HT1080 (cell line): ENCODE results near the gene KRT4. TPM values are rescaled to one million over a fixed set of nuclear protein-coding genes. Genes with fewer than 3 reads are reported as not detected.

ENCODE experiments used
- DNase-seq: peaks from one replicate; pipeline ENCODE4 v3.0.0-alpha.2; 2015; ENCODE audit warnings: low read depth
- total RNA-seq: library from RNA; depleted of rRNA; stranded (reverse); fragments of >200 nt; shearing (Covaris generic); gene quantifications from 2 replicates; pipeline ENCODE4 v1.2.3, GENCODE V29; 2014

The KRT4 gene
- total RNA-seq, 1 experiment from 2014 or later = not detected

DNA sequence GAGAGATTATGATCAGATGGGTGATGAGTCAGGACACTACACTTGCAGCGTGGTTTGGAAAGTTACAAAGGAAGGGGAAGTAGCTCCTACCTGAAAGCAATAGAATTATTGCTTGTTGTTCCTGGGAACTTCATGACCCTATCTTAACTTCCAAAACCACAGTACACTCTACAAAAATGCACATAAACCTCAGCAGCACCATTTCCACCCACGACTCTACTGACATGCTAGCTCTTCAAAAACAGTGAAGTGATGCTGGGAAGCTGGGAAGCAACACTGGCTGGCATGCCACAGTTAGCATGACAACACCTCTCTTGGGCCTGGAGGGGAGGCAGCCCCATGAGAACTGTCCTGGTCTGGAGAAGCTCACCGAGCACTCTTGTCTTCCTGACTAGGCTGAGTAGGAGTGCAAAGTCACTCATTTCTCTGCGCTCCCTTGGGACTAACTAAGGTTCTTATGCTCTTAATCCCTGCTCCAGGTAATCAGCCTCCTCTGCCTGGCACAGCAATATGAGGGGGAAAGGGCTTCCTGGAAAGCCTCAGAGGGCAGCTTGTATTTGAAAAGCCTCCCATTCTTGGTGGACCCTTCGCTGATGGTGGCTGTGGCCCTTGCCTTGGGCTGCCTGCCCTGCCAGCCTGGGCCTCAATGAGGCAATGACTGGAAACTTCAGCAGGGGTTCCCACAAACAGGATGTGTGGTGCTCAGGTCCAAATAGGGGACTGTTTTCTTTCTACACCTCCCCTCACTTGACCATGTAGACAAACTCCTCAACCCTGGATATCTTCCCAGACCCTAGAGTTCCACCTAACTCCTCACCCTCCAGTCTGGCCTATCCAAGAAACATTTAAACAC is 19.2 kb downstream of the KRT4 start:
- DNase-seq = peak; percentile 17

DNA sequence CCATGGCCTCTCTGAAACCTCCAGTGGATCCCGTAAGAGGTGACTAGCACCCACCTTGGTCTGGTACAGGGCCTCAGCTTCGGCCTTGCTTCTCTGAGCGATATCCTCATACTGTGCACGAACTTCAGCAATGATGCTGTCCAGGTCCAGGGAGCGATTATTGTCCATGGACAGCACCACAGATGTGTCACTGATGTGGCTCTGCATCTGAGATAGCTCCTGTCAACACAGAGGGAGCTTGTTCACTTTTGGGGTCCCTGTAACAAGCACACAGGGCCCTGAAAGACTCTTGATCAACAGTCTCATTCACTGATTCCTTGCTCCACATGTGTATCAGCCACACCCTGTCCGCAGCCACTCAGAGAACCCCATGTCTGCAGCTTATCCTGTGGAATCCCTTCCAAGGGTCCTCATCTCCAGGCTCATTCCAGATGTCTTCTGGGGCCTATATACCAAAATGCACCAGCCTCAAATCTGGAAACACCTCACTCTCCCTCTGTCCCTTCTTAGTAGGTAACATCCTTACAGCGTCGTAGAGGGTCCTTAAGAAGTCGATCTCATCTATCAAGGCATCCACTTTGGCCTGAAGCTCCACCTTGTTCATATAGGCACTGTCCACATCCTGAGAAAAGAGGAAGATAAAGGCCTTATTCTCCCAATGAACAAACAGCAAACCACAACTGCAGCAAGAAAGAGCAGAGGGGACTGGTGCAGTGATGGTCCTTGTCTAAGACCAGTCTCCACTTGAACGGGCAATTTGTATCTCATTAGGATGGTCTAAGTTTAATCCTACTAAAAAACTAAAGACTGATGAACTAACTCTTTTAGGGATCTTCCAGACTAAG is 21.5 kb downstream of the KRT4 start:
- DNase-seq = no peak

DNA sequence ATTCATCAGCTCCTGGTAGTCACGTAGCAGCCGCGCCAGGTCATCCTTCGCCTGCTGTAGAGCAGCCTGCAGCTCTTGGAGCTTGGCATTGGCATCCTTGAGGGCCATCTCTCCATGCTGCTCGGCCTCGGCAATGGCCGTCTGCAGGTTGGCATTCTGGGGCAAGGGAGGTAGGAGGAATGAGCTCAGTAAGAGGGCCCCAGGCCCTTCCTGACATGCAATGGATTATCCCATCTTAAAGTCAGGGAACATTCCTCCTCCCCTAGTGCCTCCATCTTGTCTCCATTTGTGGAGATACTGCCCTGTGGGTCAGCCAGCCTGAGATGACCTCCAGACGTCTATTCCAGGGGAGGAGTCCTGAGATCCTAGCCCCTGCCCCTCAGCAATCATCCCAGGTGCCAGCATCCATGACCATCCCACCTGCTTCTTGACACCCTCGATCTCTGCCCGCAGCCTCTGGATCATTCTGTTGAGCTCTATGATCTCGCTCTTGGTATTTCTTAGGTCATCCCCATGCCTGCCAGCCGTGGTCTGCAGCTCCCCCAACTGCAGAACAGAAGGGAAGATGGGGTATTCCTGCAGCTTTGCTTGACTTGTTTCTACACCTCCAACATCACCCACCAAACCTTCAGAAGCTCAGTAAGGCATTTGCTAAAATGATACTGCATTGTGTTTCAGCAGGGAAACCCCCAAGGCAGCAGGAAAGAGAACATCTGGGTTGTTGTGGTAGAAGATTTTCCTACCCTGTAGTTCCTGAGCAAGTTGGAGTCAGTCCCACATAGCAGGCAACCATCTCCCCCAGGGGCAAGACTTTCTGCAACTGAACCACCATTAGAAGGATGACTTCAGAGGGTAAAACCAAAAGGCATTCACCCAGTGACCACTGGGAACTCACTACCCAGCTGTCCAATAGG is 22.4 kb downstream of the KRT4 start:
- DNase-seq = no peak

DNA sequence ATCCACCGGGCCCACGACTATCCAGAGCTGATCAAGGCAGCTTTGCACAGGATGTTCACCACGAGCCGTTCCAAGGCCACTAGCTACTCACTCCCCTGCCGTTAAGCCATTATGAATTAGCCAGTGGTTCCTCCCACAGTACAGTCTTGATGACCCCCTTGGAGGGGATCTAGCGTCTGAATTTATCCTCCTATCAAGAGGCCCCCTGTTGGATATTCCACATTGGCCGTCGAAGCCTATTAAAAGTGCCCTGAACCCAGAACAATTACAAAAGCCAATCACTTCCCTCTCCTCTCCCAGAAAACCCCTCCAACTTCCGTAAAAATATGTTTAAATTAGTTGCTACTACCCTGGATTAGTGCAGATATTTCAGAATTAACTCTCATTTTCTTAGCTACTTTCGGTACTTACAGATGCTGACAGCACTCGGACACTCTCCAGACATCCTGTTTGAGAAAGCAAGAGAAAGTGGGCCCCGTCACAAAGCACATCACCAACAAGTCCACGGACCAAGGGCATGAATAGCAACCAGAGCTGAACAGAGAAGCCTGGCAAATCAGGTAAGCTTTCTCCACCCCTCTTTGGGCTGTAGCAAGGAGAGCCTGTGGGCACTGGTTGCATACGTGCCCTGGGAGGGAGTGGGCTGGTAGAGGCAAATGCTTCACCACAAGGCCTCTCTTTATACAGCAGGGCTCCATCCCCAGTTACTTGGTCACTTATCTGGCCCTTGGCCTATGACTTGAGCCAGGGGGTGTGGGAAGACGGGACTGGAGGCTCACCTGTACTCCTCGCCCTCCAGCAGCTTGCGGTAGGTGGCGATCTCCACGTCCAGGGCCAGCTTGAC is 23.3 kb downstream of the KRT4 start:
- DNase-seq = no peak

DNA sequence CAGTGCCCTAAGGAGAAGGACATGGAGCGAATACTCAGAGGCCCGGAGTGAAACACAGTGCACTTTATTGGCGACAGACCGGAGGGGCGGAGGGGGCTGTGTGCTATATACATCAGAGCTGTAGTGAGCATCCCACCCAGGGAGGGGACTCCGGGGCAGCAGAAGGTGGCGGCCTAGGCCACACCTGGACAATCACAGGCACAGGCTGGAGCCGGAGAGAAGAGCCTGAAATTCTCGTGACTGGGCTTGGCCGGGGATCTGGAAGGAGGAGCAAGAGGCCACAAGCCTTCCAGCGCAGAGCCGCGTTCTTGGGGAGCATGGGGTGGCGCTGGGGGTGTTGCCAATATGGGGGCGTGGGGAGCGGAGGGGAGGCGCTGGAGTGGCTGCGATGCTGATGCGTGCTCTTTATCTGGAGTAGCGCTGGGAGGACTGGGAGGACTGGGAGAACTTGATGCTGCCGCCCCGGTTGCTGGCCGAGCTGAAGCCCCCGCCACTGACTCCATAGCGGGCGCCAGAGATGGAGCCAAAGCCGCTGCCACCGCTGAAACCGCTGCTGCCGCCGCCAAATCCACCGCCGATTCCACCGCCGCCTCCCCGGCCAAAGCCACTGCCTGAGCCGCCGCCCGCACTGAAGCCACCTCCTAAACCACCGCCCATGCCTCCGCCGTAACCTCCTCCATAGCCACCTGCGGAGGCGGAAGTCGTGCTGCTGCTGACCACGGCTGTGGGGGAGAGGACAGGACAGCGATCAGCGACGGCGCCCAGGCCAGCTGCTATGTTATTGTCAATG is 24.1 kb downstream of the KRT4 start:
- no peak for DNase-seq

DNA sequence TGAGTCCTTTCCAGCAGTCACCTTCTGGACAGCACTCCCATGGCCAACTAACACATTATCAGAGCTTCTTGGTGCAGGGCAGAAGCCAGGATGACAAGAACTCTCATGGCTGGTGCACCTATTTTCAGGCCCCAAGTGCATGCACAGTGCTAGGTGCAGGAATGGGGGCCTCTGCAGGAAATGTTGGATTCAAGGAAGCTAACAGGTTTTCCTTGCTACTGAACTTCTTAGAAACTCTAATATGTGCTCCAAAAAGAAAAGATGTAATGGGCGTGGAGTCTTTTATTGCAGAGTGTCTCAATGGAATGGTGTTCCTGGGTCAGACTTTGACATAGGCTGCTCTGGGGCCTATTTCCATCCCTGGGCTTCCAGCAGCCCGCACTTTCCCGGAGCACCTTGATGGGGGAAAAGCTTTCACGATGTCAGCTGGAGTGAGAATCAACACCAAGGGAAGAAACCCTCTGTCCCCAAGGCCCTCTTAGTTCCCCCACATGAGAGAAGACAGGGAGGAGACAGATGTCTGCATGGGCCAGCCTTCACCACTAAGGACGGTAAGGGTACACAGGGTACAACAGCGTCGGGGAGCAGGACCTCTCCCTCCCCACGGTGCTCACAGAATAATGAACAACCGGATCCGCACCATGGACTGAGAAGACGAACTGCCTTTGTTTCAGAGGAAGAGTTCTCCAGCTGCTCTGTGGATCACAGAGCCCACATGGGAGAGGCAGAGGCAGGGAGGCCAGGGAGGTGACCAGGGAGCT is 24.9 kb downstream of the KRT4 start:
- no peak for DNase-seq

DNA sequence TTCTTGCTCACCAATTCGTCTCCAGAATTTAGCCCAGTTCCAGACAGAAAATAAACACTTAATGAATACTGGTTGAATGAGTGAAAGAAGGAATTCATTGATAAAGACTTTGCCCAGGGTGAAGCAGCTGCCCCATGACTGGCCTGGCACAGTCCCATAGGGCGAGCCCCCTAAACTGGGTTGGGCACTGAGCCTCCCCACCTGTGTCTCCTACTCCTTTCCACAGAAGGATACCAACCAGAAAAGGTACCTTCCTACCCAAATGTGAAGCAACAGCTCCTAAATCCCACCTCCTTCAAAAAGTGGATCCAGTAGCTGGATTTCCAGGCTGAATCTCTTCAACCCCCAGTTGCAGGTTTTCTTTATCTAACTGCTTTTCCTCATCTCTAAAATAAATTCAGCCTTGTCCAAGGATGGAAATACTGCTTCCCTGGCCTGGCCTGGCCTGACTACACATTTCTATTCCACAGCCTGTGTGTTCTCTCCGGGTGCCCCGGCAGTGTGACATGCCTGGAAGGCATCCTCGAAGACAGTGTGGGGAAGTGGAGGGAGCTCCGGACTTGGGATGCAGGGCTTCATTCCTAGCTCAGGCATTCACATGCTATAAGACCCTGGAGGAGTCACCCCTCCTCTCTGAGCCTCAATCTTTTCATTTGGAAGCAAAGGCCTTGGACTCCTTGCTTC is 25.6 kb downstream of the KRT4 start:
- DNase-seq = no peak

DNA sequence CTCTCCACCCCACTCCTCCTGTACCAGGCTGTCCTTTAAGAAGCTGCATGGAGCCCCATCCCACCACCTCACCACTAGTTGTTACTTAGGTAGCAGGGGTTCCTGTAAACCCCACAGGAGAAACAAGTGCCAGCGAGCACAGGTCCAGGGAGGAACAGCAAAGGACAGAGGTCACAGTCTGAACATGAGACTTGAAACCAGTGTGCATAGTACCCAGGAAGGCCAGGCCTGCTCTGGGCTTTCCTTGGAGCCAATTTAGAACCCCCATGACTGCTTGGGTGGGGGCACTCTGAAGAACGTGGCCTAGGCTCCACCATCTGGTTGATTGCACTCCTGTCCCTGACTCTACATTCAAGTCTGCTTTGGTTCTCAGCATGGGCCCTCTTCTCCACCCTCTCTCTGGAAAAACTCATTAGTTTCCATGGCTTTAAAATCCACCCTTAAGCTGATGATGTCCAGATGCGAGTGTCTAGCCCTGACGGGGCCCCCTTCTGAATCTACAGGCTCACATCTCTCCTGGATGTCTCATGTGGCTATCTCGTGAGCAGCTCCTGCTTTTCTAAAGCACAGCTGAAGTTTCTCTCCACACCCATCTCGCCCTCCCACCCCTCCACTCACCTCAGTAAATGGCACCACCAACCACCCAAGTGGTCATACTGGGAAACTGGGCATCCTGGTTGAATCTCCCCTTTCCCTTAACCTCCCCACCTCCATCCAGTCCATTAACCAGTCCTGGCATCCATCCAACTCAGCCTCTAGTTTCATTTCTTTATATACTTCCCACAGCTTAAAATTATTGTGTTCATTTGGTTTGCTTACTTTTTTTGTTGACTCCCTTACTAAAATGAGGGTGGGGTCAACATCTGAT is 26.4 kb downstream of the KRT4 start:
- DNase-seq = no peak

DNA sequence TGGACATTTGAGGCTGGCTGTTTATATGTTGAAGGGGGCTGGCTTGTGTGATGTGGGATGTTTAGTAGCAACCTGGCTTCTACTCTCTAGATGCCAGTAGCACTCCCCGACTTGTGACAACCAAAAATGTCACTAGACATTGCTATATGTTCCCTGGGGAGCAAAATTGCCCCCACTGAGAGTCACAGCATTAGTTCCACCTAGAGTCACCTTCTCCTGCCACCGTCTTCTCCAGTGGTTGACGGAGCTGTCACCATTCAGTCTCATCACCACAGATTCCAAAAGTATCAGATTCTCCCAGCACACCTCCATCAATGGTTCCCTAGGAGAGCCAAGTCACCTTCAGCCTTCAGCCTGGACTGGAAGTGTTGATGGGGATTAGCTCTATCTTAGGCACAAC is 29.0 kb downstream of the KRT4 start:
- DNase-seq = no peak

DNA sequence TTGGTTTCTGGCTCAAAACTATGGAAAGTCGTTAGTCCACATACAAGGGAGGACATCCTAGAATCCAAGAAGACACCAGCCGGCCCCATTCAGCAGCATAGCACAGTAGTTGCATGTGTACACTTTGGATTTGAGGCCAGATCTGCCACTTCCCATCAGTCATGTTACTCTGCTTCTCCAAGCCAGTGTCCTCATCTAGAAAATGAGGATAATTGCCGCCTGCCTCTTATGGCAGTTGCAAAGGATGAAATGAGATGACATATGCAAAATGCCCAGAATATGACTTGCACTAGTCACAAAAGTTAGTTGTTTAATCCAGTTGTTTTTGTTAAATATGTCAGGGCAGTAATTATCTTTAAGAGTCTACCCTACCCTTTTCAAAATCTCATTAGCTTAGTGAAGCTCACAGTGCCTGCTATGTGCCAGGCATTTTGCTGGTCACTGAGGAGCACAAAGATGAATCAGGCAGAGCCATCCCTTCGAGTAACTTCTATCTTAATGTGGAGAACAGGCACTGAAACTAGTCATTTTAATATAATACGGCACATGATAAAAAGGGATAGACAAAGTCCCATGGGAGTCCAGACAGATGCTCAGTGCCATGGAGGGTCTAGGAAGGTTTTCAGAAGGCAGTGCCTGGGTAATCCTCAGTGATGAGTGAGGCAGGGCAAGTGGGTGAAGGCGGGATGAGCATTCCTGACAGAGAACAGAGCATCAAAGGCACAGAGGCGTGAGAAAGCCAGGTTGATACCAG is 30.2 kb downstream of the KRT4 start:
- no peak for DNase-seq

DNA sequence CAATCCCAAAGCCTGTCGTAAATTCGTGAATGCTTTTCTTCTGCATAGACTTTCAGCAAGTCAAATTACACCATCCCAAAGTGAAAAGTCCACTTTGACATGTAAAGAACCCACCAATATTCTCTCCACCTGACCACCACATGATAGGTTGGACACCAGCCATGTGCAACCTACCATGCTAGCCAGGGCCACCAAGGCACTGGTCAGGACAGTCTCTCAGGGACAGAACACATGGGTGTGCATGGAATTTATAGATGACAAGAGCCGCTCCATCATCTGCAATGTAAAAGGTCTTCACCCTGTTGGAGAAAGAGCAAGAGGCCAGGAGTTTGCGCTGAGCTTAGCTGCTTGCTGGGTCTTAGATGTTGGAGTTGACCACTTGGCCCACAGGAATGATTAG is 31.4 kb downstream of the KRT4 start:
- DNase-seq = no peak

DNA sequence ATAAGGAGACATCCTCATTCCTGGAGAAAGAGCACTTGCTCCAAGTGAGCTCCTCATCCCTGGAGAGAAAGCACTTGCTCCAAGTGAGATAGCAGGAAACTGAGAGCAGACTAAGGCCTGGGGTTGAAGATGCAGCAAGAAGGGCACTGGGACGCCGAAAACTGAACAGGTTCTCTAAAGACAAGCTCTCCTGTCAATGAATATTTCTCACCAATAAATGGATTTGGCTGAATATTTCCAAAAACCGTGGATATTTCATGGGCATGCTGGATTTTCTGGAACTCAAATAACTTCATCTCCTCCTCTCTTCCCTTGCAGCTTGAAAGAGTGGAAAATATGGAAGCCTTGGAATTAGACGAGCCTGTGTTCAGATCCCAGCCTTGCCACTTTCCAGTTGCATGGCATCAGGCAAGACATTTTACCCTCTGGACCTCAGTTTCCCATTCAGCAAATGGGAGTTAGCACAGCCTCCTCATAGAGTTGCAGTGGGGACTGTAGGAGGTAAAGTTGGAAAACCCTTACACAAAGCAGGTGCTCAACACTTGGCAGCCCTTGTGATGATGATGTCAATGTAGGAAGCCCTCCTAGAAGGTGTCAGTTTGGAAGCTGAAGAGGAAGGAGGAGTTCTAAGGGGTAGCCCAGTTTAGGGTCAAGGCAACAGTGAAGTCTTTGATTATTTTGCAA is 32.4 kb downstream of the KRT4 start:
- DNase-seq = no peak

DNA sequence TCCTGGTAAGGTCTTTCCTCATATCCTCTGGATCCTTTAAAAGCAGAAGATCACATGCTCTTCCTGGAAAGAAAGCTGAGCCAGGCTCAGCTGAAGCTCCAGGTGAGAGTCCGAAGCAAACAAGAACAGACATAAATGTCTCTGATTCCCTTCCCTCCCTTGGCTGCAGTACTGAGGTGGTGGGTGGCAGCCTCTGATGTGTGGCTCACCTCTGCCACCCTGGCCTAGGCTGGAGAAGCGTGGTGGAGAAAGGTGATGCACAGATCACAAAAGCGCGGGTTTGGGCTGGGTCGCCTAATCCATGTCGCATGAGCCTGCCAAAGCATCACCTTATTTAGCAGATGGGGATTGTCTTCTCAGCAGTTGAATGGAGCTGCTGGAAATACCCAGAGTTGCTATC is 34.0 kb downstream of the KRT4 start:
- no peak for DNase-seq

DNA sequence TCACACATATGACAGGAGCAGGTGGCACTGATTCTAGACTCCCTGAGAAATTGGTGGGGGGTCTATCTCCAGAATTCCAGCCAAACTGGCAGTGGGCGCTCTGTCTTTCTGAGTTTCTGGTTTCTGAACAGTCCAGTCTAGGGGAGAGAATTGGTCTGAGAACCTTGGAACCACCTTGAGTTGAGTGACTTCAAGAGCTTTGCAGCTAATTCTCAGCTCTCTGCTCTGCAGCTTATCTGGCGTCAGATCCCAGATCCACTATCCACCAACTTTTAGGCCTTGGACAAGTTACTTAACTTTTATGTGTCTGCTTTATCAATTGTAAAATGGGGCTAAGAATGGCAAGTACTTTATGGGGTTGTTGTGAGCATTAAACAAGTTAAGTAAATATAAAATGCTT is 35.1 kb downstream of the KRT4 start:
- DNase-seq = no peak

DNA sequence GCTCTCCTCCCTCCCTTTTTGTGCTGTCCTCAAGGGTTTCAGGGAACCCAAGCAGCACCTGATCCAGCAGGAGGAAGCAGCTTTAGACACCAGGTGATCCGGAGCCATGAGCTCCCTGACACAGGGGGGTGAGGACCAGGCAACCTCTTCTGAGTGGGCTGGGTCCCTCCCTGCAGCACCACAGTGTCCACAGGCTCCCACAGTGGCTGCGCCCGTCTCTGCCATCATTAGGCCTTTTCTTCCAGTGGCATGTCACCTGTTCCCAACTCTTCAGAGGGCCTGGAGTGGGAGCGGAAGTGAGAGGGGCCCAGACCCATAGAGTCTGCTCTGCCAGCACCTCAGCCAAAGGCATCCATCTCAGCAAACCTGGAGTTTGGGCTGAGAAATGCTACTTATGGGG is 36.4 kb downstream of the KRT4 start:
- DNase-seq = no peak

DNA sequence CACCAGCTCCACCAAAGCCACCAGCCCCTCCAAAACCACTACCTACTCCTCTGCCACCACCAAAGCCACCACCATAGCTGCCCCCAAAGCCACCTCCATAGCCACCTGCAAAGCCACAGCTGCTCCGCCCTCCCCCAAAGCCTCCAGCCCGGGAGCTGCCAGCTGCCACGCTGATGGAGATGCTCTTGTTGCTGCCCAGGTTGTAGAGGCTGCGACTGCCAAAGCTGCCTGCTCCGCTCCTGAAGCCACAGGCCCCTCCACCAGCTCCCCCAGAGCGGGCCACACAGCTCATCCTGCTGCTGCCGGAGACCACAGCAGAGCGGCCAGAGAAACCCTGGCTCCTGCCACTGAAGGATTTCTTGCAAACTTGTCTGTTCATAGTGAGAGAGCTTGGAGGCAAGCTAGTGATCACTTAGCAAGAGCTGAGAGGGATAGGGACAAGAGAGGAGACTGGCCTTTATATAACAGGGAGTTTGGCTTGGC is 37.0 kb downstream of the KRT4 start, which contains the start of gene KRT76:
Gene KRT76, minus strand, starts transcription at position 433 of the 483 bp plus-strand sequence. Its CDS starts 54 bp downstream, at position 379.
- no peak for DNase-seq
